Ishikawa (cell line): Measurements from ENCODE around the gene ASIP.

Source experiments
- EGR1 ChIP-seq: IDR thresholded peaks from 2 replicates; pipeline ENCODE4 v1.6.1; 2012
- FOXM1 ChIP-seq: IDR thresholded peaks from 2 replicates; pipeline ENCODE4 v1.6.1; 2012; ENCODE audit warnings: low read depth, borderline replicate concordance
- RAD21 ChIP-seq: IDR thresholded peaks from 2 replicates; pipeline ENCODE4 v1.6.1; 2012; ENCODE audit warnings: low read depth
- TAF1 ChIP-seq: IDR thresholded peaks from 2 replicates; pipeline ENCODE4 v1.6.1; 2012; ENCODE audit warnings: low read depth, mild to moderate bottlenecking
- TCF12 ChIP-seq: IDR thresholded peaks from 2 replicates; pipeline ENCODE4 v1.6.1; 2012; ENCODE audit warnings: low read depth
- TF ChIP-seq, protein P1 (sequence below): IDR thresholded peaks from 2 replicates; pipeline ENCODE4 v1.6.1; 2012
- TF ChIP-seq, protein P2 (sequence below): IDR thresholded peaks from 2 replicates; pipeline ENCODE4 v1.6.1; 2012; ENCODE audit warnings: low read depth, mild to moderate bottlenecking

DNA sequence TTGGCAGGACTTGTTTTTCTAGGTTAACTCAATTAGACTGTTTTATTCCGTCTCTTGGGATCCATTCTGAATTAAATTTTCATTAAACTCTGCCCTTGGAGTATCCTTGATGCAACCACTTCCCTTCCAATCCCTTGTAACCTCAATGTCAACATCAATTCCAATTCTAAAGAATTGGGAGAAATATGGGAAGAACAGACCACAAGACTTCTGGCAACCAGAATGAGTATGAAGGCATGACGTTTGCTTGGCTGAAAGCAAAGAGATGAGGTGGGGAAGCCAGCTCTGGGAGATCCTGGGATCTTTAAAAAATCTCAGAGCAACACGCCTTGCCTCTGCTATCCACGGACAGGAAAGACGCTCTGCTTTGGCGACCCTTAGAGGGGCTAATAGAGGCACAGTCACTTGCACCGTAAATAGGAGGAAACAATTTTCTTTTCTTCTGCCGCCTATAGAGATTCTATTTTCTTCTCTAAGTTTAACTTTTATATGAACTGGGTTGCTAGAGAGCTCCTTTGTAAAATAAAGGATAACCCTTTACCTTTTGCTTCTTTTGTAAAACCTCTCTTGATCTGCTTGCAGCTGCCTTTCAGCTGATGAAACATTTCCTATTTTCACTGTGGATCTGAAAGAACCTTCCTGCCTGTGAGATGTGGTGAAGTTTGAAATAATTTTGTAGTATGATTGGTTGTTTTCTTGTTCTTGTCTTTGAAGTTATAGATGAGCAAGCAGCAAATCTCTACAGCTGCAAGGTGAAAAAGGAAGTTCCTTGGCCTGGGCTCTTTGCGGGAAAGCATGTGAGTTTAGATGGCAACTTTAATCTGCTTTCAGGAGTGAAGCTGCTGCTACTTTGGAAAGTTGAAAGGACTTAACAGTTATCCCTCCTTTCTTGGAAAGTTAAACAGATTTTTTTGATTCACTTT, at the start of gene ASIP:
- TF ChIP-seq FOXM1 (no peak), TAF1 (no peak), TCF12 (no peak), RAD21 (no peak), EGR1 (no peak)
- TF ChIP-seq, protein P1, sequence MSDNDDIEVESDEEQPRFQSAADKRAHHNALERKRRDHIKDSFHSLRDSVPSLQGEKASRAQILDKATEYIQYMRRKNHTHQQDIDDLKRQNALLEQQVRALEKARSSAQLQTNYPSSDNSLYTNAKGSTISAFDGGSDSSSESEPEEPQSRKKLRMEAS = no peak
- TF ChIP-seq, protein P2, sequence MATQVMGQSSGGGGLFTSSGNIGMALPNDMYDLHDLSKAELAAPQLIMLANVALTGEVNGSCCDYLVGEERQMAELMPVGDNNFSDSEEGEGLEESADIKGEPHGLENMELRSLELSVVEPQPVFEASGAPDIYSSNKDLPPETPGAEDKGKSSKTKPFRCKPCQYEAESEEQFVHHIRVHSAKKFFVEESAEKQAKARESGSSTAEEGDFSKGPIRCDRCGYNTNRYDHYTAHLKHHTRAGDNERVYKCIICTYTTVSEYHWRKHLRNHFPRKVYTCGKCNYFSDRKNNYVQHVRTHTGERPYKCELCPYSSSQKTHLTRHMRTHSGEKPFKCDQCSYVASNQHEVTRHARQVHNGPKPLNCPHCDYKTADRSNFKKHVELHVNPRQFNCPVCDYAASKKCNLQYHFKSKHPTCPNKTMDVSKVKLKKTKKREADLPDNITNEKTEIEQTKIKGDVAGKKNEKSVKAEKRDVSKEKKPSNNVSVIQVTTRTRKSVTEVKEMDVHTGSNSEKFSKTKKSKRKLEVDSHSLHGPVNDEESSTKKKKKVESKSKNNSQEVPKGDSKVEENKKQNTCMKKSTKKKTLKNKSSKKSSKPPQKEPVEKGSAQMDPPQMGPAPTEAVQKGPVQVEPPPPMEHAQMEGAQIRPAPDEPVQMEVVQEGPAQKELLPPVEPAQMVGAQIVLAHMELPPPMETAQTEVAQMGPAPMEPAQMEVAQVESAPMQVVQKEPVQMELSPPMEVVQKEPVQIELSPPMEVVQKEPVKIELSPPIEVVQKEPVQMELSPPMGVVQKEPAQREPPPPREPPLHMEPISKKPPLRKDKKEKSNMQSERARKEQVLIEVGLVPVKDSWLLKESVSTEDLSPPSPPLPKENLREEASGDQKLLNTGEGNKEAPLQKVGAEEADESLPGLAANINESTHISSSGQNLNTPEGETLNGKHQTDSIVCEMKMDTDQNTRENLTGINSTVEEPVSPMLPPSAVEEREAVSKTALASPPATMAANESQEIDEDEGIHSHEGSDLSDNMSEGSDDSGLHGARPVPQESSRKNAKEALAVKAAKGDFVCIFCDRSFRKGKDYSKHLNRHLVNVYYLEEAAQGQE = no peak
